Ectodermal cell (in vitro differentiated cells): ENCODE measurements around the gene ZNF536.

Experiments used
- H3K27ac ChIP-seq: 2 replicates; pipeline ENCODE4 v1.7.0; 2013; ENCODE audit warnings: mild to moderate bottlenecking, low read depth, low read length; ENCODE audit not compliant: insufficient read depth, poor library complexity, severe bottlenecking
- H3K27me3 ChIP-seq: 2 replicates; pipeline ENCODE4 v1.7.0; 2013; ENCODE audit warnings: mild to moderate bottlenecking, low read length; ENCODE audit not compliant: insufficient read depth, control insufficient read depth, poor library complexity, severe bottlenecking
- H3K36me3 ChIP-seq: one replicate; pipeline ENCODE4 v1.7.0; 2013; ENCODE audit warnings: low read length; ENCODE audit not compliant: control insufficient read depth, insufficient read depth
- H3K4me1 ChIP-seq: one replicate; pipeline ENCODE4 v1.7.0; 2013; ENCODE audit warnings: low read length; ENCODE audit not compliant: control insufficient read depth, insufficient read depth
- H3K4me3 ChIP-seq: 2 replicates; pipeline ENCODE4 v1.7.0; 2013; ENCODE audit warnings: low read depth, low read length, control low read depth; ENCODE audit not compliant: insufficient read depth
- H3K9me3 ChIP-seq: 2 replicates; pipeline ENCODE4 v1.7.0; 2013; ENCODE audit warnings: mild to moderate bottlenecking, low read length, moderate library complexity; ENCODE audit not compliant: control insufficient read depth
- WGBS, 2 experiments: methylation state at CpG; one replicate each; pipeline ENCODE4 v1.1.7; 2013; ENCODE audit warnings: missing lambda C conversion rate in 2 of 2; 5-methylcytosine and 5-hydroxymethylcytosine counted together

The ZNF536 gene

DNA sequence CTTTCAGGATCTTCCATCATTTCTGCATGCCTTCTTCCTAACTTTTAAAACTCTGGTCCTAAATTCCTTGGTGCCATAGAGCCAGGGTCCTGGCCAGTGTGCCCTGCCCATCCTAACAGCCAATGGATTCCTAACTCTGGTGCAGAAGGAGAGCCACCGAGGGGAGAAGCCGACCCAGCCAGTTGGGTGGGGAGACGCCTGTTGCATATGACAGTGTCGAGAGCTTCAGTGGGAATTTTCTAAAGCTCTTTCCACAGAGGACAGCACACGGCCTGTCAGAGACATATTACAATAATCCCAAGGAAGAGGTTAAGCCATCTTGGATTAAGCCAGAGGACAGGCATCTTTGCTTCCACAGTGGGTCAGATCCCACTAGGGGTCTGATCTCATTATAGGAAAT lies 180.4 kb downstream of the ZNF536 start:
- 94 to 98% methylated on average over 5 of the region's 5 CpGs for WGBS, 2 experiments
- Histone ChIP-seq H3K9me3 (no peaks in the 10 kb centered on the region), H3K27ac (no peak overlapping the region), H3K27me3 (no peaks in the 10 kb centered on the region), H3K36me3 (no peaks in the 10 kb centered on the region), H3K4me1 (no peaks in the 10 kb centered on the region), H3K4me3 (no peak overlapping the region)

DNA sequence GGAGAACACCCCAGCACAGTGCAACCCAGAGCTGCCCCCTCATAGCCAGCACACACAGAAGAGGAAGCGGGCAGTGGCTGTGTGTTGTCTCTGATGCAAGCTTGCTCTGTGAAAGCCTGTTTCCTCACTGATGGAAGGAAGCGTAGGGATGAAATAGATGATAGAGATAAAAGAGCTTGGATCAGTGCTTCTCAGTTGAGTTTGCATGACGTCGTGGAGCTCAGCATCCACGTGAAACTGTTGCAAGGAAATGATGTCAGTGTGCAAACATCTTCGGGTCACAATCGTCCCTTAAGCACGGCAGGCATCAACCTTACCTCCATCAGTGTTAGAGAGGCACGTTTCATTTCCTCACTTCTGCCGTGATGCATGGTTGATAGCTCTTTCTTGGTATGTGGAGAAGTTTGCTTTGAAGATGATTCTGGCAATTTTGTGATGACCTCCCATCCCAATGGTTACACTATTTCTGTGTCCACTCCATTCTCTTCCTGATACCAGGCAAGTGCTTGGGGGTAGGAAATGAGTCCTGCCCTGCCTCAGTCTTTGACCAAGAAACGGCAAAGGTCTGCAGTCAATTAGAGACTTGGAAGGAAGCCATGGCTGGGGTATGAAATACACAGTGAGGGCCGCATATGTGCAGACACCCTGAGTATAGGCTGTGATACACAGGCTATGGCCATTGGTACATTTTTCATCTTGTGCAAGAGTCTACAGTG lies 183.0 kb downstream of the ZNF536 start:
- Histone ChIP-seq H3K9me3 (no peaks in the 10 kb centered on the region), H3K27me3 (no peaks in the 10 kb centered on the region), H3K27ac (no peak overlapping the region), H3K36me3 (no peaks in the 10 kb centered on the region), H3K4me1 (no peaks in the 10 kb centered on the region), H3K4me3 (no peak overlapping the region)
- 92 to 93% methylated on average over 12 of the region's 12 CpGs for WGBS, 2 experiments

DNA sequence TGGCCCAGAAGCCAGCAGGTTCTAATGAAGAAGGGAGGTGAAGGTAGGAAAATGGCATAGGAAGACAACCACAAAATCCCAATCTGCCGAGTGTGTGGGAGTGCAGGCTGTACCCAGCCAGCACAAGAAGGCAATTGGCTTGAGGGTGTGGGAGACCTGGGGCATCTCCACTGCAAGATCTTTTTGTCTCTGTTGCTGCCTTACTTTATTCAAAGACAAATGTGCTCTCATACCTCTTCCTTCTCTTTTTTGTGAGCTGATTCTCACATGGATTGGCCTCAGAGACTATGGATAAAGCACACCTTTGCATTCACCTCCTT lies 183.6 kb downstream of the ZNF536 start:
- H3K4me1 ChIP-seq: no peaks in the 10 kb centered on the region
- WGBS, 2 experiments: 85 to 93% methylated on average over 1 of the region's 1 CpG
- H3K27me3 ChIP-seq: no peaks in the 10 kb centered on the region
- H3K27ac ChIP-seq: no peak overlapping the region
- H3K36me3 ChIP-seq: no peaks in the 10 kb centered on the region
- H3K9me3 ChIP-seq: no peaks in the 10 kb centered on the region
- no peak overlapping the region for H3K4me3 ChIP-seq

DNA sequence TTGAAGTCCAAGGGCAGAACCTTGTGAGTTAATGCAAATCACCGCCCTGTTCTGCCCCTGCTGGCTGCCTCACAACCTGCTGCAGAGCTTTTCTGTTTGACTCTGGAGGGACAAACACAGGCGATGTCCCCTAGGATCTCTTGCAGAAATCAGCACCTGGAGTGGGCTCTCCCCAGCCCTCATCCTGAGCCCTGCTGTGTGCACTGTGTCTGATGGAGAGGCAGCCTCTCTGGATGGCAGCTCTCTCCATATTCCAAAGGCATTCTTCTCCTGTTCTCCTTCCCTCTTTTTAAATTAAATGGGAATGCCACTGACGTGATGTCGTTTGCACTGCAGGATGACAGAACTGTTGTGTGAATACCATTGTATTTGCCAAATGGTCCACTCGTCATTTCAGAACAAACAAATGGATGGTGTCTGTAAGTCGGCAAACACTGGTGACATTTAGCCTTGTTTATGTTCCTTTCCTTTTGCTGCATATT lies 184.1 kb downstream of the ZNF536 start:
- WGBS, 2 experiments: 51 to 58% methylated on average over 6 of the region's 6 CpGs
- Histone ChIP-seq H3K27ac (no peak overlapping the region), H3K27me3 (no peaks in the 10 kb centered on the region), H3K4me1 (no peaks in the 10 kb centered on the region), H3K4me3 (no peak overlapping the region), H3K9me3 (no peaks in the 10 kb centered on the region), H3K36me3 (no peaks in the 10 kb centered on the region)

DNA sequence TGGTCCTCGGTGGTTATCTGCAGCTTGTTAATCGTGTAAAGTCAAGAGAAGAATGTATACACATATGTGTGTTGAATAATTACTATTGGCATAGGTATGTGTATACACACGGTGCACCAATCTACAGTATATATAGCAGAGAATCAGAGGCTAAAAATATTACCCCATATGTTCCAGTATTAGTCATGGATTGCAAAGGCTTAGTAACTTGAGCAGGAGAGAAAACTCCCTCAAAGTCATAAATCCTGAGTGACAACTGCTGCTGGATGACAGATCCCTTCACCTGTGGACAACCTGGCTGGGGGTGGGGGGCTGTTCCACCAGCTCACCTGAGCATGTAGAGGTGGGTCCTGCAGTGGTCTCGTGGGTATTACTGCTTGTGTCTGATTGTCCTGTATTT lies 185.0 kb downstream of the ZNF536 start:
- WGBS, 2 experiments: 88 to 92% methylated on average over 3 of the region's 4 CpGs
- Histone ChIP-seq H3K36me3 (no peaks in the 10 kb centered on the region), H3K27ac (no peak overlapping the region), H3K9me3 (no peaks in the 10 kb centered on the region), H3K4me1 (no peaks in the 10 kb centered on the region), H3K4me3 (no peak overlapping the region), H3K27me3 (no peaks in the 10 kb centered on the region)

DNA sequence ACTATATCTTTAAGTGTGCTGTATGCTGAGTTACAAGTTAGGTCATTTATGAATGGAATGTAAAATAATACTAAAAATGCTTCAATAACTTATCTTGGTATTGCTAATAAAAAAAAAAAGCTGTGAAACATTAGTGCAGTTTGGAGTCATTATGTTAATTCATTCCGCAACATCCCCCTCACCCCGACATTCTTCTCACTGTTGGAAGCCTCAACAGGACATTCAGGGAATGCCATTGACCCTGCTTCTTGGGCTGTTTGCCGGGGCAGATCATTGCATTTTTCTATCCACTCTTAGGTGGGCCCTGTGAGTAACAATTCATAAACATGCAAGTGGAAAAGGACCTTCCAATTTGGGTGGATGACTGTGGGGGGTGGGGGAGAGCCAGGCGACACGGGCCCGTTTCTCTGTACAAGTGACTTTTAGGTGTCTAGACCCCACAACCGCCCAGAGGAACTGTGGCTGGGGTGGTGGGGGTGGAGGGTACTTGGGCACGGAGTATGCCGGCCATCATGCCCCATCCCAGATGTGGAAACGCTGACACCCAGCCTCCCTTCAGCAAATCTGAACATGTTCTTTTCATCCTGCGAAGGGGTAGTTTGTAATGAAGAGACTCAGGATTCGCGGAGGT lies 185.9 kb downstream of the ZNF536 start:
- no peaks in the 10 kb centered on the region for H3K27me3 ChIP-seq
- no peaks in the 10 kb centered on the region for H3K4me1 ChIP-seq
- no peaks in the 10 kb centered on the region for H3K9me3 ChIP-seq
- WGBS, 2 experiments: 65 to 69% methylated on average over 13 of the region's 13 CpGs
- no peaks in the 10 kb centered on the region for H3K36me3 ChIP-seq
- no peak overlapping the region for H3K27ac ChIP-seq
- no peak overlapping the region for H3K4me3 ChIP-seq

DNA sequence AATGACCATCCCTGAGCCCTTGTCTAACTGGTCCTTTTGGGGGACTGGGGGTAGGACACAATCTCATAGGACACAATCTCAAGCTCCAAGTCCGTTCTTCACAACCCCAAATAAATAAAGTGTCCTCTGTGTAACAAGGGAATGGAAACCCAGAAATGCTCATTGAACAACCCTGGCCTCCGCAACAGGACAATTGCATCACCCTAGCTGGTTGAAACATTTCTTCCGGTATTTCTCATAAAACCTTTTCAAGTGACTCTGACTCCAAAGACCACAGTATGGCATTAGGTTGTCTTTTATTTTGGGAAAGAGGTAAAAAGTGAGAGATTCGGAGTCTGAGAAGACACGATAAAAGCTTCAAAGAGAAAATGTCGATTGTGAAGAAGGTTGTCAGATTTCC lies 186.6 kb downstream of the ZNF536 start:
- Histone ChIP-seq H3K4me3 (no peak overlapping the region), H3K27me3 (no peaks in the 10 kb centered on the region), H3K4me1 (no peaks in the 10 kb centered on the region), H3K27ac (no peak overlapping the region), H3K36me3 (no peaks in the 10 kb centered on the region), H3K9me3 (no peaks in the 10 kb centered on the region)
- WGBS, 2 experiments: 94 to 95% methylated on average over 6 of the region's 6 CpGs

DNA sequence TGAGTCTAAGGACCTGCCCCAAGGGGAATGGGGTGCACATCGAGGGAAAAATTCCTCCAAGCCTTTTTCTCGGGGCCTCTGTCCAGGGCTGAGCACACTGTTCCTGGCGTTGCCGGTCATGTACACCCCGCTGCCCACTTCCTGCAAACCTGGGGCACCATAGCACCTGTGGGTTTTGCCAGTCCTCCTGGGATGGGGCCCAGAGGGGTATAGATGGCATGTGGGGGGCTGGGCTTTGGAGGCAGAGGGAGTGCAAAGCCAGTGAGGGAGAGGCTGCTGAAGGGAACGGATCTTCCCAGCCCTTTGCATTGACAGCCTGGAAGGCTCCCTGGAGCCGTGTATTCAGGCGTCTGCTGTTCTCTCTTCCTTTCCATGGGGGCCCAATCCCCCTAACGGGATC lies 187.3 kb downstream of the ZNF536 start:
- no peaks in the 10 kb centered on the region for H3K9me3 ChIP-seq
- H3K27me3 ChIP-seq: no peaks in the 10 kb centered on the region
- no peak overlapping the region for H3K4me3 ChIP-seq
- no peaks in the 10 kb centered on the region for H3K4me1 ChIP-seq
- no peak overlapping the region for H3K27ac ChIP-seq
- WGBS, 2 experiments: 72 to 73% methylated on average over 9 of the region's 9 CpGs
- no peaks in the 10 kb centered on the region for H3K36me3 ChIP-seq

DNA sequence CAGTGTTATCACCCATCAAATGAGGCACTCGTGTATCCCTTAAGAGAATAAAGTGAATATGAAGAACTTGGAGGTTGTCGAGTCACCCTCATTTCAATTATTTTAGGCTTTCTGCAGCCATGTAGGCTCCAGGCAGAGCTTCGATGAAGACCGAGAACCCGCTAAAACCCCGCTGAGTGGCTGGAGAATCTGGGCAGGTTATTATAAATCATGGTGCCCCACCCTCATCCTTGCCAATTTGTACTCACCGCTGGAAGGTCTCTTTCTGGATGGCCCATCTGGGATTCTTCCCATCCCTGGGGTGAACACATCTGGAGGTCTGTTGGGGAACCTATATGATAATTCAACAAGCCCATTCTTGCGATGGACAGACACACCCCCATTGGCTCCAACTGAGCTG lies 190.8 kb downstream of the ZNF536 start:
- Histone ChIP-seq H3K9me3 (no peaks in the 10 kb centered on the region), H3K36me3 (no peaks in the 10 kb centered on the region), H3K4me1 (no peaks in the 10 kb centered on the region), H3K27ac (no peak overlapping the region), H3K4me3 (no peak overlapping the region), H3K27me3 (no peaks in the 10 kb centered on the region)
- 94 to 97% methylated on average over 7 to 8 of the region's 8 CpGs for whole genome bisulfite sequencing, 2 experiments

DNA sequence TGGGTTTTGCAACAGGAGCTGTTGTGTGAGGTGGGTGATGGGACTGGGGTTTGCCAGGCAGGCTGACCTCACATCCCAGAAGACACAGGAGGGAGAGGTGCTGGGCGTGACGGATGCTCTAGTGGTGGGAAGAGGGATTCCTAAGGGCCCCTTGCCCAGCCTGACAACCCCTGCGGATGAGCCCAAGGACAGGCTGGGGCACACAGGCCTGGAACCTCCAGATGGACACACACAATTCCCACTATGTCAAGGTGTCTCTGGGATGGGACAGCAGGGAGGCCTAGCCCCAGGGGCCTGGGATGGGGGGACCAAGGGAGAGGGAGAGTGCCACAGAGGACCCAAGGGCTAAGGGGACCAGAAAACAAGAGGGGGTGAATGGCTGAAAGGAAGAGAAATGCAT lies 191.5 kb downstream of the ZNF536 start:
- Histone ChIP-seq H3K9me3 (no peaks in the 10 kb centered on the region), H3K36me3 (no peaks in the 10 kb centered on the region), H3K27ac (no peak overlapping the region), H3K4me3 (no peak overlapping the region), H3K27me3 (no peaks in the 10 kb centered on the region), H3K4me1 (no peaks in the 10 kb centered on the region)
- 89 to 98% methylated on average over 3 of the region's 3 CpGs for WGBS, 2 experiments
